H1 (cell line): ENCODE measurements around the gene CYP46A1. TPM values are rescaled to one million over a fixed set of nuclear protein-coding genes. Genes with fewer than 3 reads are reported as not detected.

ENCODE experiments used
- BCL11A ChIP-seq, 2 experiments: IDR thresholded peaks; one replicate each; pipeline ENCODE4 v1.6.1; 2011; ENCODE audit warnings: low read depth in 2 of 2, low read length in 2 of 2, mild to moderate bottlenecking in 2 of 2
- CHD2 ChIP-seq: IDR thresholded peaks from 2 replicates; pipeline ENCODE4 v1.6.1; 2012; ENCODE audit warnings: low read length, improper control_type of control experiment
- EP300 ChIP-seq, 2 experiments: IDR thresholded peaks; 1 replicate in 1 of 2; 2 replicates in 1 of 2; pipeline ENCODE4 v1.6.1; 2011 to 2012; ENCODE audit warnings: low read depth in 2 of 2, low read length in 2 of 2, mild to moderate bottlenecking in 2 of 2, borderline replicate concordance in 1 of 2, inconsistent platforms in 1 of 2, moderate library complexity in 1 of 2
- KDM1A ChIP-seq: fragments of 200-600, 300-600 bp; sonication (generic); IDR thresholded peaks from 2 replicates; pipeline ENCODE4 v1.7.1; 2016; ENCODE audit warnings: mild to moderate bottlenecking, low read length, borderline replicate concordance
- NANOG ChIP-seq: IDR thresholded peaks from 2 replicates; pipeline ENCODE4 v1.6.1; 2011; ENCODE audit warnings: low read length, low read depth, mild to moderate bottlenecking, inconsistent platforms; ENCODE audit not compliant: insufficient read depth, poor library complexity, severe bottlenecking
- SIRT6 ChIP-seq: IDR thresholded peaks from one replicate; pipeline ENCODE4 v1.7.1; 2012; ENCODE audit warnings: low read length, inconsistent platforms
- TEAD4 ChIP-seq: IDR thresholded peaks from 2 replicates; pipeline ENCODE4 v1.6.1; 2012; ENCODE audit warnings: low read depth, low read length, inconsistent platforms, mixed read lengths
- polyA plus RNA-seq, 7 experiments: library from polyadenylated mRNA; depleted of rRNA in 3 of 7; stranded (reverse) in 5 of 7; unstranded in 2 of 7; fragments of >200 nt in 5 of 7; fragments of 200-250 nt in 2 of 7; gene quantifications; 1 replicate in 5 of 7; 2 replicates in 1 of 7; 4 replicates in 1 of 7; pipeline versions ENCODE4 v1.2.1 to v1.2.3, GENCODE V29; 2011 to 2013; ENCODE audit warnings: missing spikeins in 2 of 7, mixed read lengths in 2 of 7
- total RNA-seq: library from RNA; stranded (reverse); fragmentation: NEBNext Ultra II Directional; extraction: Animal tissue kit (Norgen Biotek cat#: 25700); gene quantifications from 2 replicates; pipeline ENCODE4 v1.2.1, GENCODE V29; 2021

The CYP46A1 gene
- total and polyA plus RNA-seq, 2 of the 8 experiments (the other 6 are each of a cell fraction or from before 2014, with no cell fraction given): 0.41 to 1.3 TPM

DNA sequence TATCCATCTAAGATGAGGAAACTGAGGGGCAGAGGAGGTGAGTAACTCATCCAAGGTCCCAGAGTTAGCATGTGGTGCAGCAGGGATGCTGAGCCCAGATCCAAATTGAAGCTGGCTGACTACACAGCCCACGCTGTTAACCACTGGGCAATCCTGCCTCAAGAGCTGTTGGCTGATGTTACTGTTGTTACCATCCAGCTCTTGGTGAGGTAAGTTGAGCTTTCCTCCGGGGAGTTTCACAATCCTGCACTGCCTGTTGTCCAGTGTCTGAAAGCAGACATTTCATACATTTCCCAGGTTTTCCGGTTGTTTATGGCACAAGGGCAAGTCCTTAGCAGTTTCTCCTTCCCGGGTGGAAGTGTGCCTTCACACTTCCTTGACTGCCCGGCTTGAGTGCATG is 14.5 kb downstream of the CYP46A1 start (continued):
- no peak for TF ChIP-seq BCL11A (IDR thresholded peaks at IDR 0.05; ENCODE audit: low read depth in 2 of 2, low read length in 2 of 2)
- TF ChIP-seq EP300 (IDR thresholded peaks at IDR 0.05; ENCODE audit: borderline replicate concordance in 1 of 2, low read depth in 2 of 2, low read length in 2 of 2): no peak
- TF ChIP-seq SIRT6: no peak
- no peak for TF ChIP-seq KDM1A
- no peak for TF ChIP-seq CHD2
- no peak for TF ChIP-seq NANOG
- TF ChIP-seq TEAD4: no peak
